H1 (cell line): Measurements from ENCODE around the gene CEP72.

Experiments
- CREB1 ChIP-seq: IDR thresholded peaks from 2 replicates; pipeline ENCODE4 v1.6.1; 2012; ENCODE audit warnings: inconsistent platforms
- EP300 ChIP-seq, 2 experiments: IDR thresholded peaks; 1 replicate in 1 of 2; 2 replicates in 1 of 2; pipeline ENCODE4 v1.6.1; 2011 to 2012; ENCODE audit warnings: low read depth in 2 of 2, low read length in 2 of 2, mild to moderate bottlenecking in 2 of 2, borderline replicate concordance in 1 of 2, inconsistent platforms in 1 of 2, moderate library complexity in 1 of 2
- JUND ChIP-seq: IDR thresholded peaks from 2 replicates; pipeline ENCODE4 v1.6.1; 2011; ENCODE audit warnings: mild to moderate bottlenecking, improper control_type of control experiment, low read length
- POLR2A ChIP-seq, 2 experiments: IDR thresholded peaks; 1 replicate in 1 of 2; 2 replicates in 1 of 2; pipeline ENCODE4 v1.6.1; 2011; ENCODE audit warnings: low read depth in 2 of 2, low read length in 2 of 2, mild to moderate bottlenecking in 2 of 2; ENCODE audit errors: control extremely low read depth in 1 of 2
- POLR2AphosphoS5 ChIP-seq: IDR thresholded peaks from 2 replicates; pipeline ENCODE4 v1.6.1; 2011; ENCODE audit warnings: low read depth, low read length
- RBBP5 ChIP-seq: IDR thresholded peaks from 2 replicates; pipeline ENCODE4 v1.7.1; 2012; ENCODE audit warnings: low read depth, mild to moderate bottlenecking, inconsistent platforms, low read length, moderate library complexity, borderline replicate concordance
- SUZ12 ChIP-seq: fragments of 200-600 bp; sonication (generic); IDR thresholded peaks from 2 replicates; pipeline ENCODE4 v1.6.1; 2012; ENCODE audit warnings: mild to moderate bottlenecking, inconsistent platforms, low read length, moderate library complexity, mixed read lengths
- TBP ChIP-seq: IDR thresholded peaks from 2 replicates; pipeline ENCODE4 v1.6.1; 2011; ENCODE audit warnings: low read depth, low read length, improper control_type of control experiment
- TF ChIP-seq, protein P1 (sequence below), 3 experiments: IDR thresholded peaks; 1 replicate in 2 of 3; 2 replicates in 1 of 3; pipeline versions ENCODE4 v1.5.1 to v1.6.1; 2011; ENCODE audit warnings: low read length in 3 of 3, mild to moderate bottlenecking in 3 of 3, inconsistent platforms in 2 of 3, low read depth in 1 of 3, moderate library complexity in 1 of 3; ENCODE audit not compliant: insufficient read depth in 1 of 3; ENCODE audit errors: control extremely low read depth in 1 of 3
- TF ChIP-seq, protein P2 (sequence below): IDR thresholded peaks from 2 replicates; pipeline ENCODE4 v1.6.1; 2012; ENCODE audit warnings: inconsistent platforms

DNA sequence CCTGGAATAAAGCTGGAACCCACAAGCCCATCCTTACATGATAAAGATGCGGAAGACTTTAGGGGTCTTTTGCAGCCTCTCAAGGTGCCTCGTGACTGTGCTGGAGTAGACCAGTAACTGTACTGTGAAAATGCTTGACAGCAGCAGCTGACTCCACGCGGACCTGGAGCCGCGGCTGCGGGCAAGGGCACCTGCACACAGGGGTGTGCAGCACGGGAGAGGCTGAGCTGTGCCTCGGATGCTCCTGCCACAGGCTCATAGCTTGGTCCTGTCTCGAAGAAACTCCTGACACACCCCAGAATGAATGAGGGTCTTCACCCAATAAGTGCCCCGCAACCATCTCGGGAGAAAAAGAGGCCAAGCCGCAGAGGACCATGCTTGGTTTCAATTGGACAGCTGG is 40.3 kb upstream of the CEP72 start:
- TF ChIP-seq POLR2A (IDR thresholded peaks at IDR 0.05; ENCODE audit: control extremely low read depth in 1 of 2, low read depth in 2 of 2, low read length in 2 of 2) (no peak), JUND (no peak), CREB1 (no peak), POLR2AphosphoS5 (no peak), RBBP5 (no peak), SUZ12 (no peak), EP300 (IDR thresholded peaks at IDR 0.05; ENCODE audit: borderline replicate concordance in 1 of 2, low read depth in 2 of 2, low read length in 2 of 2) (no peak), TBP (no peak)
- TF ChIP-seq, protein P1, sequence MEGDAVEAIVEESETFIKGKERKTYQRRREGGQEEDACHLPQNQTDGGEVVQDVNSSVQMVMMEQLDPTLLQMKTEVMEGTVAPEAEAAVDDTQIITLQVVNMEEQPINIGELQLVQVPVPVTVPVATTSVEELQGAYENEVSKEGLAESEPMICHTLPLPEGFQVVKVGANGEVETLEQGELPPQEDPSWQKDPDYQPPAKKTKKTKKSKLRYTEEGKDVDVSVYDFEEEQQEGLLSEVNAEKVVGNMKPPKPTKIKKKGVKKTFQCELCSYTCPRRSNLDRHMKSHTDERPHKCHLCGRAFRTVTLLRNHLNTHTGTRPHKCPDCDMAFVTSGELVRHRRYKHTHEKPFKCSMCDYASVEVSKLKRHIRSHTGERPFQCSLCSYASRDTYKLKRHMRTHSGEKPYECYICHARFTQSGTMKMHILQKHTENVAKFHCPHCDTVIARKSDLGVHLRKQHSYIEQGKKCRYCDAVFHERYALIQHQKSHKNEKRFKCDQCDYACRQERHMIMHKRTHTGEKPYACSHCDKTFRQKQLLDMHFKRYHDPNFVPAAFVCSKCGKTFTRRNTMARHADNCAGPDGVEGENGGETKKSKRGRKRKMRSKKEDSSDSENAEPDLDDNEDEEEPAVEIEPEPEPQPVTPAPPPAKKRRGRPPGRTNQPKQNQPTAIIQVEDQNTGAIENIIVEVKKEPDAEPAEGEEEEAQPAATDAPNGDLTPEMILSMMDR (IDR thresholded peaks at IDR 0.05; ENCODE audit: control extremely low read depth in 1 of 3, insufficient read depth in 1 of 3, low read depth in 1 of 3, low read length in 3 of 3) = no peak
- TF ChIP-seq, protein P2, sequence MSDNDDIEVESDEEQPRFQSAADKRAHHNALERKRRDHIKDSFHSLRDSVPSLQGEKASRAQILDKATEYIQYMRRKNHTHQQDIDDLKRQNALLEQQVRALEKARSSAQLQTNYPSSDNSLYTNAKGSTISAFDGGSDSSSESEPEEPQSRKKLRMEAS = no peak
